Measurements from ENCODE around the gene URM1.

DNA sequence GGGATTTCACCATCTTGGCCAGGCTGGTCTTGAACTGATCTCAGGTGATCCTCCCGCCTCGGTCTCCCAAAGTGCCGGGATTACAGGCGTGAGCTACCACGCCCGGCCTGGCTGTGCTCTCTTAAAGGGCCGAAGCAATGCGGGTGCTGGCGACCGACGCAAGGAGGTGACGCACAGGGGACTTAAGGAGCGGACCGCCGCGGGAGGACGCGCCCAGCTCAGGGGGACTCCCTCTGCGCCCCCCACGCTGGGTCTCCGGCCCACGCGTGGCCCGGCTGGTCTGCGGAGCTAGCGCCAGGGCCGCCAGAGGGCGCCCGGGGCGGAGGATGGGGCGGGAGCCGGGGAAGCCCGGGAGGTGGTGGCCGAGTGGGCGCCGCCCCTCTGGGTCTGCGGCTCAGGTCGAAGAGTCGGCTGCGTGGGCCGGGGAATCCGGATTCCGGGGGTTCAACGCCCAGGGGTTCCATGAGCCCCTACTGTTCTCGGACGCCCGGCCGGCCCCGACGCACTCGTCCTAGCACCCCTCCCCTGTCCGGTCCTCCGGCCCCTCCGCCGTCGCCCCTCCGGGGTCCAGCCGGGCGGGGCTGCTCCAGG lies 49.0 kb downstream of the URM1 start:
- TF ChIP-seq POLR2AphosphoS5 (IDR thresholded peaks at IDR 0.05; ENCODE audit: low read depth) (no peak), GABPA (IDR thresholded peaks at IDR 0.05; ENCODE audit: low read depth) (no peak)
- TF ChIP-seq, protein P1, sequence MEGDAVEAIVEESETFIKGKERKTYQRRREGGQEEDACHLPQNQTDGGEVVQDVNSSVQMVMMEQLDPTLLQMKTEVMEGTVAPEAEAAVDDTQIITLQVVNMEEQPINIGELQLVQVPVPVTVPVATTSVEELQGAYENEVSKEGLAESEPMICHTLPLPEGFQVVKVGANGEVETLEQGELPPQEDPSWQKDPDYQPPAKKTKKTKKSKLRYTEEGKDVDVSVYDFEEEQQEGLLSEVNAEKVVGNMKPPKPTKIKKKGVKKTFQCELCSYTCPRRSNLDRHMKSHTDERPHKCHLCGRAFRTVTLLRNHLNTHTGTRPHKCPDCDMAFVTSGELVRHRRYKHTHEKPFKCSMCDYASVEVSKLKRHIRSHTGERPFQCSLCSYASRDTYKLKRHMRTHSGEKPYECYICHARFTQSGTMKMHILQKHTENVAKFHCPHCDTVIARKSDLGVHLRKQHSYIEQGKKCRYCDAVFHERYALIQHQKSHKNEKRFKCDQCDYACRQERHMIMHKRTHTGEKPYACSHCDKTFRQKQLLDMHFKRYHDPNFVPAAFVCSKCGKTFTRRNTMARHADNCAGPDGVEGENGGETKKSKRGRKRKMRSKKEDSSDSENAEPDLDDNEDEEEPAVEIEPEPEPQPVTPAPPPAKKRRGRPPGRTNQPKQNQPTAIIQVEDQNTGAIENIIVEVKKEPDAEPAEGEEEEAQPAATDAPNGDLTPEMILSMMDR (IDR thresholded peaks at IDR 0.05; ENCODE audit: insufficient read depth, low read length): peak; percentile 54
- TF ChIP-seq, protein P2, sequence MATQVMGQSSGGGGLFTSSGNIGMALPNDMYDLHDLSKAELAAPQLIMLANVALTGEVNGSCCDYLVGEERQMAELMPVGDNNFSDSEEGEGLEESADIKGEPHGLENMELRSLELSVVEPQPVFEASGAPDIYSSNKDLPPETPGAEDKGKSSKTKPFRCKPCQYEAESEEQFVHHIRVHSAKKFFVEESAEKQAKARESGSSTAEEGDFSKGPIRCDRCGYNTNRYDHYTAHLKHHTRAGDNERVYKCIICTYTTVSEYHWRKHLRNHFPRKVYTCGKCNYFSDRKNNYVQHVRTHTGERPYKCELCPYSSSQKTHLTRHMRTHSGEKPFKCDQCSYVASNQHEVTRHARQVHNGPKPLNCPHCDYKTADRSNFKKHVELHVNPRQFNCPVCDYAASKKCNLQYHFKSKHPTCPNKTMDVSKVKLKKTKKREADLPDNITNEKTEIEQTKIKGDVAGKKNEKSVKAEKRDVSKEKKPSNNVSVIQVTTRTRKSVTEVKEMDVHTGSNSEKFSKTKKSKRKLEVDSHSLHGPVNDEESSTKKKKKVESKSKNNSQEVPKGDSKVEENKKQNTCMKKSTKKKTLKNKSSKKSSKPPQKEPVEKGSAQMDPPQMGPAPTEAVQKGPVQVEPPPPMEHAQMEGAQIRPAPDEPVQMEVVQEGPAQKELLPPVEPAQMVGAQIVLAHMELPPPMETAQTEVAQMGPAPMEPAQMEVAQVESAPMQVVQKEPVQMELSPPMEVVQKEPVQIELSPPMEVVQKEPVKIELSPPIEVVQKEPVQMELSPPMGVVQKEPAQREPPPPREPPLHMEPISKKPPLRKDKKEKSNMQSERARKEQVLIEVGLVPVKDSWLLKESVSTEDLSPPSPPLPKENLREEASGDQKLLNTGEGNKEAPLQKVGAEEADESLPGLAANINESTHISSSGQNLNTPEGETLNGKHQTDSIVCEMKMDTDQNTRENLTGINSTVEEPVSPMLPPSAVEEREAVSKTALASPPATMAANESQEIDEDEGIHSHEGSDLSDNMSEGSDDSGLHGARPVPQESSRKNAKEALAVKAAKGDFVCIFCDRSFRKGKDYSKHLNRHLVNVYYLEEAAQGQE (IDR thresholded peaks at IDR 0.05; ENCODE audit: insufficient replicate concordance, low read depth): no peak

All from HL-60 (cell line).